22Rv1 (cell line): ENCODE data around the gene SLC7A14.

Experiments used
- CTCF ChIP-seq: fragments of 450-650 bp; IDR thresholded peaks from 2 replicates; pipeline ENCODE4 v1.5.1; 2017; ENCODE audit warnings: mild to moderate bottlenecking
- ZFX ChIP-seq: fragments of 450-650 bp; IDR thresholded peaks from 2 replicates; pipeline ENCODE4 v1.6.1; 2017; ENCODE audit warnings: antibody characterized with exemption, borderline replicate concordance

DNA sequence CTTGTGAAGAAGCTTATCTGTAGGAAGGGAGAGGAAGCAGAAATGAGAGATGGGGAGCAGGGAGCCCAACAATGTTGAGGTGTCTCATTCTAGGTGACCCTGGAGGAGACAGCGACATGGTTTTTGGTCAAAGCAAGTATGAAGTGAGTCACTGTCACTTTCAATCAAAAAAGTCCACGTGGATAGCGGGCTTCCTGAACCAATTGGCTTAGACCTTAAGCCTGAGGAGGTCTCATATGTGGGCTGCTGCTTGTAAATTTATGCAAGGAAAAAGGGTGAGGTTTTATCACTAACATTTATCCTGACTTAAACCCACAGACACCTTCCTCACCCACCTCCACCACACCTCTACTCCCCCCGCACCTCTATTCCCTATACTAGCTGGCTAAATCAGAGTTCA, 144.5 kb downstream of the SLC7A14 start:
- TF ChIP-seq CTCF = no peak
- TF ChIP-seq ZFX = no peak
